H1 (cell line): Measurements from ENCODE around the gene ZSCAN29. TPM values are rescaled to one million over a fixed set of nuclear protein-coding genes. Genes with fewer than 3 reads are reported as not detected.

Source experiments
- CTCF ChIA-PET: fragments of 300-600 bp; sonication (Branson Sonifier 250); formaldehyde crosslinking; loops from one replicate; lab custom pipeline; 2021; ENCODE audit not compliant: partially characterized antibody; lab: Charles Lee
- POLR2A ChIA-PET: fragments of 300-600 bp; sonication (Branson Sonifier 250); formaldehyde crosslinking; loops from one replicate; lab custom pipeline; 2021; ENCODE audit warnings: inconsistent platforms; ENCODE audit not compliant: partially characterized antibody; lab: Charles Lee
- DNase-seq, 2 experiments: peaks; one replicate each; pipeline versions ENCODE4 v3.0.0 to v3.0.0-alpha.2; 2010 to 2022; ENCODE audit warnings: low spot score in 2 of 2, low read depth in 1 of 2, mixed read lengths in 1 of 2
- FAIRE-seq: peaks from 2 replicates; lab custom pipeline; 2011; peaks lifted over from hg19 to GRCh38; lab: Jason Lieb, UNC
- H2AFZ ChIP-seq: 2 replicates; pipeline ENCODE4 v1.8.1; 2012; ENCODE audit warnings: low read length, inconsistent platforms
- H2AK5ac ChIP-seq: 2 replicates; pipeline ENCODE4 v1.6.1; 2013; ENCODE audit warnings: low read depth, low read length
- H2BK120ac ChIP-seq: replicated peaks from 2 replicates; pipeline ENCODE3; 2013; ENCODE audit warnings: low read depth, low read length, inconsistent platforms
- H2BK12ac ChIP-seq: 2 replicates; pipeline ENCODE4 v1.6.1; 2013; ENCODE audit warnings: low read depth, low read length
- H2BK15ac ChIP-seq: 2 replicates; pipeline ENCODE4 v1.6.1; 2013; ENCODE audit warnings: low read length
- H2BK20ac ChIP-seq: 2 replicates; pipeline ENCODE4 v1.6.1; 2013; ENCODE audit warnings: low read length
- H2BK5ac ChIP-seq: 2 replicates; pipeline ENCODE4 v1.6.1; 2013; ENCODE audit warnings: low read depth, low read length
- H3K14ac ChIP-seq: 2 replicates; pipeline ENCODE4 v1.6.1; 2013; ENCODE audit warnings: inconsistent platforms; ENCODE audit not compliant: insufficient read length
- H3K18ac ChIP-seq: 2 replicates; pipeline ENCODE4 v1.6.1; 2013; ENCODE audit warnings: low read length; ENCODE audit errors: extremely low read depth
- H3K23ac ChIP-seq: 2 replicates; pipeline ENCODE4 v1.6.1; 2013; ENCODE audit warnings: inconsistent platforms; ENCODE audit not compliant: insufficient read length
- H3K23me2 ChIP-seq: 2 replicates; pipeline ENCODE4 v1.6.1; 2013; ENCODE audit warnings: low read depth, low read length
- H3K27ac ChIP-seq: 2 replicates; pipeline ENCODE4 v1.6.1; 2011; ENCODE audit warnings: low read depth, low read length, inconsistent platforms
- H3K27me3 ChIP-seq, 4 experiments: replicated peaks in 1 of 4; 1 replicate in 1 of 4; 2 replicates in 3 of 4; pipeline versions ENCODE4 v1.6.1 to v1.8.1; 2011 to 2013; ENCODE audit warnings: low read length in 3 of 4, mild to moderate bottlenecking in 3 of 4, inconsistent platforms in 2 of 4, mixed read lengths in 2 of 4, moderate library complexity in 1 of 4; ENCODE audit not compliant: control insufficient read depth in 3 of 4, insufficient read depth in 3 of 4; ENCODE audit errors: extremely low read depth in 1 of 4
- H3K36me3 ChIP-seq, 4 experiments: 2 replicates each; pipeline versions ENCODE4 v1.6.1 to v1.8.1; 2011 to 2013; ENCODE audit warnings: mild to moderate bottlenecking in 4 of 4, low read length in 3 of 4, moderate library complexity in 2 of 4, control low read depth in 1 of 4, inconsistent platforms in 1 of 4; ENCODE audit not compliant: insufficient read depth in 4 of 4, control insufficient read depth in 2 of 4
- H3K4ac ChIP-seq: replicated peaks from 2 replicates; pipeline ENCODE3; 2013; ENCODE audit warnings: low read length, low read depth, mixed read lengths, inconsistent platforms; ENCODE audit not compliant: insufficient read length
- H3K4me1 ChIP-seq, 4 experiments: replicated peaks in 1 of 4; 1 replicate in 1 of 4; 2 replicates in 3 of 4; pipeline versions ENCODE4 v1.6.1 to v1.8.1; 2011 to 2013; ENCODE audit warnings: low read length in 3 of 4, inconsistent platforms in 2 of 4, mixed read lengths in 1 of 4; ENCODE audit not compliant: insufficient read depth in 4 of 4, control insufficient read depth in 3 of 4
- H3K4me2 ChIP-seq, 2 experiments: 2 replicates each; pipeline versions ENCODE4 v1.6.1 to v1.8.1; 2011 to 2013; ENCODE audit warnings: low read depth in 2 of 2, low read length in 2 of 2, control low read depth in 1 of 2, inconsistent platforms in 1 of 2, mild to moderate bottlenecking in 1 of 2; ENCODE audit not compliant: insufficient read depth in 1 of 2
- H3K4me3 ChIP-seq, 4 experiments: fragments of 200-600, 300-600 bp in 1 of 4; sonication (generic), shearing (Covaris generic), sonication (Bioruptor Twin) in 1 of 4; 2 replicates each; pipeline versions ENCODE4 v1.5.1 to v1.8.1; 2011 to 2016; ENCODE audit warnings: low read length in 4 of 4, low read depth in 3 of 4, control low read depth in 2 of 4, inconsistent platforms in 2 of 4, mild to moderate bottlenecking in 2 of 4, mixed read lengths in 1 of 4, moderate library complexity in 1 of 4; ENCODE audit not compliant: insufficient read depth in 2 of 4; ENCODE audit errors: extremely low read depth in 1 of 4
- H3K56ac ChIP-seq: replicated peaks from 2 replicates; pipeline ENCODE3; 2013; ENCODE audit warnings: low read depth, mild to moderate bottlenecking, mixed read lengths, low read length, inconsistent platforms; ENCODE audit not compliant: insufficient read length
- H3K79me1 ChIP-seq: 2 replicates; pipeline ENCODE4 v1.6.1; 2013; ENCODE audit warnings: low read depth, low read length, control low read depth
- H3K79me2 ChIP-seq, 2 experiments: 2 replicates each; pipeline versions ENCODE4 v1.6.1 to v1.8.1; 2012 to 2013; ENCODE audit warnings: low read length in 2 of 2, mild to moderate bottlenecking in 2 of 2, inconsistent platforms in 1 of 2; ENCODE audit not compliant: insufficient read depth in 2 of 2, control insufficient read depth in 1 of 2
- H3K9ac ChIP-seq, 4 experiments: replicated peaks in 1 of 4; 1 replicate in 1 of 4; 2 replicates in 3 of 4; pipeline versions ENCODE4 v1.6.1 to v1.8.1; 2011 to 2013; ENCODE audit warnings: low read depth in 3 of 4, low read length in 3 of 4, control low read depth in 2 of 4, mild to moderate bottlenecking in 2 of 4, moderate library complexity in 2 of 4, inconsistent platforms in 1 of 4; ENCODE audit errors: extremely low read depth in 1 of 4
- H3K9me3 ChIP-seq, 2 experiments: 2 replicates each; pipeline versions ENCODE4 v1.6.1 to v1.8.1; 2012 to 2013; ENCODE audit warnings: mild to moderate bottlenecking in 2 of 2, moderate library complexity in 2 of 2, control low read depth in 1 of 2, inconsistent platforms in 1 of 2, low read depth in 1 of 2, low read length in 1 of 2, mixed read lengths in 1 of 2; ENCODE audit not compliant: insufficient read depth in 2 of 2
- H4K20me1 ChIP-seq, 2 experiments: replicated peaks in 1 of 2; 2 replicates each; pipeline versions ENCODE3 to v1.8.1; 2011 to 2013; ENCODE audit warnings: inconsistent platforms in 2 of 2, low read length in 2 of 2, mild to moderate bottlenecking in 1 of 2; ENCODE audit not compliant: insufficient read depth in 2 of 2, control insufficient read depth in 1 of 2
- H4K5ac ChIP-seq: 2 replicates; pipeline ENCODE4 v1.6.1; 2013; ENCODE audit warnings: low read length, low read depth, mixed read lengths, inconsistent platforms; ENCODE audit not compliant: insufficient read length
- H4K8ac ChIP-seq: 2 replicates; pipeline ENCODE4 v1.8.0; 2013; ENCODE audit warnings: mild to moderate bottlenecking, moderate library complexity, low read length, inconsistent platforms; ENCODE audit not compliant: insufficient read depth; ENCODE audit errors: extremely low read depth
- H4K91ac ChIP-seq: replicated peaks from 2 replicates; pipeline ENCODE3; 2013; ENCODE audit warnings: low read length, mixed read lengths, inconsistent platforms; ENCODE audit not compliant: insufficient read length
- CREB1 ChIP-seq: IDR thresholded peaks from 2 replicates; pipeline ENCODE4 v1.6.1; 2012; ENCODE audit warnings: inconsistent platforms
- GTF2F1 ChIP-seq: IDR thresholded peaks from 2 replicates; pipeline ENCODE4 v1.6.1; 2012; ENCODE audit warnings: low read depth, low read length, improper control_type of control experiment, borderline replicate concordance
- JUN ChIP-seq: IDR thresholded peaks from 2 replicates; pipeline ENCODE4 v1.6.1; 2011; ENCODE audit warnings: low read depth, mild to moderate bottlenecking, improper control_type of control experiment, low read length
- RAD21 ChIP-seq, 2 experiments: IDR thresholded peaks in 1 of 2; conservative IDR thresholded peaks in 1 of 2; 2 replicates each; pipeline ENCODE4 v1.6.1; 2011; ENCODE audit warnings: low read depth in 2 of 2, low read length in 2 of 2, improper control_type of control experiment in 1 of 2, inconsistent platforms in 1 of 2, mild to moderate bottlenecking in 1 of 2, moderate library complexity in 1 of 2
- SIX5 ChIP-seq: IDR thresholded peaks from 2 replicates; pipeline ENCODE4 v1.6.1; 2011; ENCODE audit warnings: mild to moderate bottlenecking, low read depth, low read length
- WGBS, 2 experiments: shearing (Covaris generic) in 1 of 2; methylation state at CpG; one replicate each; pipeline versions ENCODE4 v1.1.6 to v1.1.7; 2013 to 2015; ENCODE audit warnings: low lambda C conversion rate in 2 of 2, mixed read lengths in 2 of 2, inconsistent platforms in 1 of 2, low coverage in 1 of 2, missing lambda C conversion rate in 1 of 2; ENCODE audit not compliant: insufficient replicate concordance in 2 of 2, insufficient coverage in 1 of 2, insufficient read length in 1 of 2; ENCODE audit errors: extremely low coverage in 1 of 2, missing lambda C conversion rate in 1 of 2; 5-methylcytosine and 5-hydroxymethylcytosine counted together
- polyA plus RNA-seq, 7 experiments: library from polyadenylated mRNA; depleted of rRNA in 3 of 7; stranded (reverse) in 5 of 7; unstranded in 2 of 7; fragments of >200 nt in 5 of 7; fragments of 200-250 nt in 2 of 7; gene quantifications; 1 replicate in 5 of 7; 2 replicates in 1 of 7; 4 replicates in 1 of 7; pipeline versions ENCODE4 v1.2.1 to v1.2.3, GENCODE V29; 2011 to 2013; ENCODE audit warnings: missing spikeins in 2 of 7, mixed read lengths in 2 of 7
- total RNA-seq: library from RNA; stranded (reverse); fragmentation: NEBNext Ultra II Directional; extraction: Animal tissue kit (Norgen Biotek cat#: 25700); gene quantifications from 2 replicates; pipeline ENCODE4 v1.2.1, GENCODE V29; 2021

Gene ZSCAN29
- total and polyA plus RNA-seq, 2 of the 8 experiments (the other 6 are each of a cell fraction or from before 2014, with no cell fraction given) = 6.4 to 41.3 TPM

- Histone ChIP-seq H2BK20ac (no peak overlapping the region), H2BK5ac (no peak overlapping the region), H3K4me3 (no peak overlapping the region), H2AK5ac (no peak overlapping the region), H4K91ac (no peak overlapping the region), H3K4ac (no peak overlapping the region), H3K14ac (no peak overlapping the region), H2BK15ac (no peak overlapping the region), H3K4me1 (no peaks in the 10 kb centered on the region), H2AFZ (no peak overlapping the region), H2BK12ac (no peak overlapping the region), H3K79me1 (no peaks in the 10 kb centered on the region), H4K20me1 (peaks cover 3 to 4% of the 10 kb centered on the region in 2 experiments), H4K5ac (no peak overlapping the region), H3K9me3 (no peaks in the 10 kb centered on the region), H3K79me2 (no peaks in the 10 kb centered on the region), H3K36me3 (peaks cover 16 to 82% (median 54%) of the 10 kb centered on the region in 4 experiments), H3K27me3 (no peaks in the 10 kb centered on the region), H2BK120ac (no peak overlapping the region), H3K4me2 (no peak overlapping the region), H3K56ac (no peak overlapping the region), H4K8ac (no peak overlapping the region), H3K23me2 (no peaks in the 10 kb centered on the region), H3K9ac (no peak overlapping the region), H3K23ac (no peak overlapping the region), H3K27ac (no peak overlapping the region), H3K18ac (no peak overlapping the region)
- TF ChIP-seq JUN (no peak), GTF2F1 (no peak), CREB1 (no peak), RAD21 (IDR thresholded peaks at IDR 0.05 in 1 of 2, conservative IDR thresholded peaks at IDR 0.05 in 1 of 2; ENCODE audit: low read depth in 2 of 2, low read length in 2 of 2) (no peak), SIX5 (no peak)
- CTCF ChIA-PET = interaction anchor here (1.5 kb wide), 1 partner anchor 26 kb away, joined by 6 read pairs; no protein-coding TSS in a partner anchor
- POLR2A ChIA-PET = interaction anchor here (1.1 kb wide), 1 partner anchor 15 kb away, joined by 4 read pairs; no protein-coding TSS in a partner anchor
- 93% methylated on average over 3 of the region's 3 CpGs; no CpG with 5 or more reads in 1 of the 2 experiments for WGBS, 2 experiments
- DNase-seq (no peak), FAIRE-seq (no peak)
Measured at GRCh38 chr15:43402255-43402654, 31.4 kb upstream of the ZSCAN29 start.
